HG03460 (cell line): ENCODE results near the gene LEPROT.
"Not testable (repeated sequence)": the region's sequence is repeated elsewhere in the genome, so short reads cannot be mapped to it uniquely, and the experiment has no call there.

ENCODE experiments used
- ATAC-seq: cut with Tn5 transposase; IDR thresholded peaks from one replicate; pipeline ENCODE4 v1.9.1; 2021; ENCODE audit not compliant: unreplicated experiment

The LEPROT gene

GRCh38 chr1:65435987-65436386 is 15.5 kb downstream of the LEPROT start:
- no peak for ATAC-seq

DNA sequence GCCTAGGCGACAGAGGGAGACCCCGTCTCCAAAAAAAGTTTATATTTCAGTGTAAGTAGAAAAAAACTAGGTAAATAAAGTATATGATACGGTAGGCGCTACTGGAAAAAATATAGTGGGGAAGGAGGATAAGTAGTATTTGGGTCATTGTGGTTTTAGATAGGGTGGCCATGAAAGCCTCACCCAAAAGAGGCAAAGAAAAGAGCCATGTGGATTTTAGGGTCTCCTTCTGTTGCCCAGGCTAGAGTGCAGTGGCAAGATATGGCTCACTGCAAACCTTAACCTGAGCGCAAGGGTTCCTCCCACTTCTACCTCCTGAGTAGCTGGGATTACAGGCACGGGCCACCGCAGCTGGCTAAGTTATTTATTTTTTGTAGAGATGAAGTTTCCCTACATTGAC is 17.1 kb downstream of the LEPROT start:
- ATAC-seq, result no peak

DNA sequence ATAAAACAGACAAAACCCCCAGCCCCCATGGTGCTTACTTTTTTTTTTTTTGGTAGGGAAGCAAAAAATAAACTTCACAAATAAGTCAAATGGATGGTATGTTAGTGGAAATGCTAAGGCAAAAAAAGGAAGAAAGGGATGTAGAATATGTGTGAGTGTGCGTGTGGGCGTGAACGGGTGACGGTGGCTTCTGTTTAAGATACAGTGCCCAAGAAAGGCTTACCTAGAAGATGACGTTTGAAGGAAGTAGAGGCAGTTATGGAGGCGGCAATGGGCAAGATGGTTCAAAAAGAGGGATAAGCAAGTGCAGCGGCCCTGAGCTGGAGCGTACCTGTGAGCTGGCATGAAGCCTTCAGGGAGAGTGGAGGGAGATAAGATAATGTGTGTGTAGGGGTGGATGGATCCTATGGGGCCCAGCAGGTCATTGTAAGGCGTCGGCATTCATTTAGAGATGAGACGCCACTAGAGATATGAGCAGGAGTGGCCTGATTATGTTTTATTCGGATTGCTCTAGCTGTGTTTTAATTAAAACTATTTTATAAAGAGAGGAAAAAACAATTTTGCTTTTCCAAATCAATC is 19.9 kb downstream of the LEPROT start:
- ATAC-seq, result no peak

DNA sequence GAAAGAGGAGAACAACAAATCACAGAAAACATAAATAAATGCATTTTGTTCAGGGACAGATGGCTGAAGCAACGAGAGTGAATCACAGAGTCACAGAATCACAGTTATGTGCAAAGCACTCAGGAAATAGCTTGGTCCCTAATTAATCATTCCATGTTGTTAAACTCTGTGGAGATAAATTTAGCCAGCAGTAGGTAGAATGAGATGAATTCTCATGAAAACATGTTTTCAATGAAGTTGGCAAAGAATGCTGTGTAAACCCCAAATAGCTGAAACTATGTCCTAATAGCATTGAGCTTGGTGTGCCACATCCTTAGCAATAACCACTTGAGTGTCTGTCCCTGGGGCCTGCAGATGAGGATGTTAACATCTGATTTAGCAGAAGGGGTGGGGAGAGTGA is 20.4 kb downstream of the LEPROT start:
- ATAC-seq, result no peak

DNA sequence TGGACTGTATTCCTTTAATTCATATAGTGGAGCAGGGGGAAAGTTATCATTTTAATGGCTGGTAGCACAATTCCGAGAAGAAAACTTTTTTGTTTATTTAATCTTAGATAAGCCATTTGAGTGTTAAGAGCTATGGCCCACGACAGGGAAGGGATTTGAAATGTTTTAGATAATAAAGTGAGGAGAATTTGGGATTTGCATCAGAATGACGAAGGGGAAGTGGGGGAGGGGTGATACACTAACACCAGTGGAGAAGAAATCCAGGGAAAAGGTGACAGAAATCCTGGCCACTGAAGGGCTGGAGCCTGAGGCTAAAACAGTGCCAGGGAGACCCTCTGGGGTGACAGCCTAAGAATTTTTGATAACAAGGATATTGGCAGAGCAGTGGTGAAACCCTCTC is 21.0 kb downstream of the LEPROT start:
- ATAC-seq, result no peak

- no peak for ATAC-seq
Measured at GRCh38 chr1:65442442-65442841, 22.0 kb downstream of the LEPROT start.

DNA sequence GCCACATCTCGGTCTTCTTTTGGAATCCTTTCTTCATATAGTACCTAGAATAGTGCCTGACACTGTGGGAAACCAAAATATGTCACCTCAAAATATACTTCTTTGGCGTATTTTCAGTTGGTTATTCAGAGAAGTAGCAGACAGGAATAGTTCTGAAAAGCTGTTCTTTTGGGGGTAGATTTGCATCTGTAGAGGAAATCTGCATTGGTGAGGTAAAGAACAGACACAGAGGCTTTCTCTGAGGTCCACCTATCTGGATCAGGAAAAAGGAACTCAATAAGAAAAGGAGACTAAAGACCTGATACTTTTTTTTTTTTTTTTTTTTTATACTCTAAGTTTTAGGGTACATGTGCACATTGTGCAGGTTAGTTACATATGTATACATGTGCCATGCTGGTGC is 23.2 kb downstream of the LEPROT start:
- no peak for ATAC-seq

DNA sequence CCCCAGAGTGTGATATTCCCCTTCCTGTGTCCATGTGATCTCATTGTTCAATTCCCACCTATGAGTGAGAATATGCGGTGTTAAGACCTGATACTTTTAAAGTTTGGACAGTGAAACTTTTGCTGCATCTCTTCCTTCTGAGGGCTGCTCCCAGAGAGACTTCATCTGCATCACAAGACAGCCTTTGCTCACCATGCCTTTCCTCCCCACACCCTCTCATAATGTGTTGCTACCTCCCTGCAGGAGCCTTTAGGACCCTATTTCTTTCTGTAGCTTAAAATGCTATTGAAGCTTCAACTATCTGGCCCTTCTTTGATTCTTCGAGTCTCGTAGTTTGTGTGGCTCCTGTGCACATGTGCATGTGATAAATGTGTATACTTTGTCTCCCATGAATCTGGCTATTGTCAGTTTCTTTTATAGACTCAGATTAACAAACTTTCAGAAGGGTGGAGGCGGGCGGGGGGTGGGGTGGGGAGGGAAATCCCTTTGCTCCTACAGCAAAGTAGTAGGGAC is 23.7 kb downstream of the LEPROT start:
- no peak for ATAC-seq

DNA sequence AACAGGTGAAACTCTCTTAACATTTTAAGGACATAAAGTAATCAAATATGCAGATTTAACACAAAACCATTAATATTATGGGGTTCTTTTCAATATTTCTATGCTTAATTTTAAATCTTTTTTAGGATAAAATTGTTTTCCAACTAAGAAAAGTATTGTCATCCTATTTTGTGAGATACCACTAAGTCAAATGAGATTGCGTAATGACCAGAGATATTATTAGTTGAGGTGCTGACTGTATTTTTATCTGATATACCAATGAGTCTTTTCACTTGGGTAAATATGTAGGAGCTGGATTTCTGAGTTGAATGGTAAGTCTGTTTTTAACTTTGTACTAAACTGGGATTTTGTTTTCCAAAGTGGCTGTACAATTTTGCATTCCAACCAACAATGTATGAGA is 25.4 kb downstream of the LEPROT start:
- no peak for ATAC-seq

GRCh38 chr1:65449214-65449823 is 28.9 kb downstream of the LEPROT start:
- ATAC-seq, result no peak

DNA sequence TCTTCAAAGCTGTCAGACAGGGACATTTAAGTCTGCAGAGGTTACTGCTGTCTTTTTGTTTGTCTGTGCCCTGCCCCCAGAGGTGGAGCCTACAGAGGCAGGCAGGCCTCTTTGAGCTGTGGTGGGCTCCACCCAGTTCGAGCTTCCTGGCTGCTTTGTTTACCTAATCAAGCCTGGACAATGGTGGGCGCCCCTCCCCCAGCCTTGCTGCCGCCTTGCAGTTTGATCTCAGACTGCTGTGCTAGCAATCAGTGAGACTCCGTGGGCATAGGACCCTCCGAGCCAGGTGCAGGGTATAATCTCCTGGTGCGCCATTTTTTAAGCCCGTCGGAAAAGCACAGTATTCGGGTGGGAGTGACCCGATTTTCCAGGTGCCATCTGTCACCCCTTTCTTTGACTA is 35.2 kb downstream of the LEPROT start:
- not testable (repeated sequence) for ATAC-seq

DNA sequence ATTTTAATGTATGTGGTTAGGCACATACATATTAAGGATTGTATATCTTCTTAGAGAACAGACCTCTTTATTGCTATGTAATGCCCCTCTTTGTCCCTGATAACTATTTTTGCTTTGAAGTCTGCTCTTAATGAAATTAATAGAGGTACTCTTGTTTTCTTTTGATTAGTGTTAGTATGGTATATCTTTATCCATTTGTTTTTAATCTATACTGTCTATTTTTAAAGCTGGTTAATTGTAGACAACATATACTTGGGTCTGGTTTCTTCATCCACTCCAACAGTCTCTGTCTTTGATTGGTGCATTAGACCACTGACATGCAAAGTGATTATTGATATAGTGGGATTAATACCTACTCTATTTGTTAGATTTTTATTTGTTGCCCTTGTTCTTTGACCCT is 36.0 kb downstream of the LEPROT start:
- no peak for ATAC-seq

- ATAC-seq, result no peak
Measured at GRCh38 chr1:65457868-65458267, 37.4 kb downstream of the LEPROT start.

- ATAC-seq, result no peak
Measured at GRCh38 chr1:65458730-65459396, 38.4 kb downstream of the LEPROT start.

DNA sequence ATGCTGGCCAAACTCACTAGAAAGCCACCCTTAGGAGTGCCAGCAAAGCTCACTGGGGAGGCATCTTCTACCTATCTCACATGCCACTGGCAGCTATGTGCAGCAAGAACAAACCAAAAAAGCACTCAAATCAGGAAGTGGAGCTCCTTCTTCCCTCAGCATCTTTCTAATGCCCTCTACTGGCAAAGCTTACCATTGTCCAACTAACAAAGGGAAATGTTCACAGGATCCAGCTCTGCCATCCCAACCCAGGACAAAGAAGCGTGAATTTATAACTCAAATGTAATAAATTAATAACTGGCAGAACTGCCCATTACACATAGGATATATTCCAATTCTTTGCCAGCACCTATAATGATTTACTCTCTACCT is 38.9 kb downstream of the LEPROT start:
- ATAC-seq, result peak; percentile 79

DNA sequence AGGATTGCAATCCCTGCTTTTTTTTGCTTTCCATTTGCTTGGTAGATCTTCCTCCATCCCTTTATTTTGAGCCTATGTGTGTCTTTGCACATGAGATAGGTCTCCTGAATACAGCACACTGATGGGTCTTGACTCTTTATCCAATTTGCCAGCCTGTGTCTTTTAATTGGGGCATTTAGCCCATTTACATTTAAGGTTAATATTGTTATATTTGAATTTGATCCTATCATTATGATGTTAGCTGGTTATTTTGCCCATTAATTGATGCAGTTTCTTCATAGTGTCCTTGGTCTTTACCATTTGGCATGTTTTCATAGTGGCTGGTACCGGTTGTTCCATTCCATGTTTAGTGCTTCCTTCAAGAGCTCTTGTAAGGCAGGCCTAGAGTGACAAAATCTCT is 45.4 kb downstream of the LEPROT start:
- ATAC-seq, result not testable (repeated sequence)

DNA sequence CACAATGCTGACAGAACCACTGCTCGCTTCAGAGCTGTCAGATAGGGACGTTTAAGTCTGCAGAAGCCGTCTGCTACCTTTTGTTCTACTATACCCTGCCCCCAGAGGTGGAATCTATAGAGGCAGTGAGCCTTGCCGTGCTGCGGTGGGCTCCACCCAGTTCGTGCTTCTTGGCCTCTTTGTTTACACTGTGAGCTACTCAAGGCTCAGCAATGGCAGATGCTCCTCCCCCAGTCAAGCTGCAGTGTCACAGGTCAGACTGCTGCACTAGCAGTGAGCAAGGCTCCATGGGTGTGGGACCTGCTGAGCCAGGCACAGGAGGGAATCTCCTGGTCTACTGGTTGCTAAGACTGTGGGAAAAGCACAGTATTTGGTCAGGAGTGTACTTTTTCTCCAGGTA is 47.1 kb downstream of the LEPROT start:
- ATAC-seq, result no peak

GRCh38 chr1:65469126-65469888 is 48.8 kb downstream of the LEPROT start:
- ATAC-seq, result no peak

DNA sequence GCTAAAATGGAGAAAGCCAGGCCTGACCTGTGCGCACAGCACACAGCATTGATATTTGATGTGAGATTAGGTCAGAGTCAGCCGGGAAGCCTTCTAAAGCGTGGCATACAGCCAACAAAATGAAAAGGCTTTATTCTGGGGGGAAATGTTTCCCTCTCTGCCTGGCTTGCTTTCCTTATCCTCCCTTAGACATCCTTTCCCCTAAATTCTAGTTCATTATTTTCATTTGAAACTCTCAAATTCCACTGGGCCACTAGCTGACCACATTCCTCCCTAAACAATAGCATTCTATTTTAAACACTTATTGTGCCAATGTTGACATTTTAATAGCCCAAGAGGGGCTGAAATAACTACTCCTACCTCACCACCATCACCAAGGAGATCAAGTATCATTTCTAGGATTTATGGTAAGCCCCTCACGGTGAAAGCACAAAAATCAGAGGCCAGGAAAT is 49.4 kb downstream of the LEPROT start:
- no peak for ATAC-seq

DNA sequence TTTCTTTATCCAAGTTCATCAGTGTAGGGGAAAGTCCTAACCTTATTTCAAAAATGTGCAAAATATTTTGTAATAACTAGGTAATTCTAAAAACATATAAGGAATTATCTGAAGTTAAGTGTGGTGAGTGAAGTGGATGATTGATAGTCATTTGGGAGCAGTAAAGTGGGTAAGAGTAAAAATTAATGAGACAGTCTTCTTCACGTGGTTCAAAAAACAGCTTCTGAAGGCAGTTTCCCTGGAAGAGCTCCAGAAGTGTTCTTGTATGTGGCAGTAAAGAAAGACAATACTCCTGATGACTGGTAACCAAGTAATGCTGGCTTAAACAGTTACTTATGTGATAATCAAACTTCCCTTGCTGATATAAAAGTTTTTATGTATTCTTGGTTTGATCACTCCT is 50.3 kb downstream of the LEPROT start:
- no peak for ATAC-seq

DNA sequence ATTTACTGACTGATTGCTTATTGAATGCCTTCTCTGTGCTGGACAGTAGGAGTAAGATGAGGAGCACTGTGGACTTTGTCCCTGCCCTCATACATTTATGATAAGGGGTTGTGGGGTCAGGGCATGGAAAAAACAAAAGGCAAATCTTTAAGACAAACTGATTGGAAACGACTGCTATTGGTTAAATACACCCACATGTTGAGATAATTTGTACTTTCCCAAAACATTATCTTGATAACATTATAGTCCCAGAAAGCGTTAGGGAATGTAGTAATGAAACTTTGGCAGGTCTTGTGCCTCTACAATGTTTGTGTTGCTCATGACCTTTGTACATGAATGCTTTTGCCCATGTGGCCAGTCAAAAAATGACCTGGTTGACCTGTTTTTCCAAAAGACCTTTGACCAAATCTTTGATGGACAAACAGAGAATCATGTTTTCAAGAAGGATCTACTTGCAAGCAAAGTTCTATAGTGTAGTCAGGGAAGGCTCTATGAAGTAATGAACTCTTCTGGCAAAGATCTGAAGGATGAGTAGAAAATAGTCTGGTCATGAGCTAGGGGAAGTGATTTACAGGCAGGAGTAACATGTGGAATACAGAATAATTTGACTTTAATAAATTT is 50.9 kb downstream of the LEPROT start:
- ATAC-seq, result no peak
